GM21737 (cell line): ENCODE measurements around the gene CRY2.
"Not testable (repeated sequence)": the region's sequence is repeated elsewhere in the genome, so short reads cannot be mapped to it uniquely, and the experiment has no call there.

ENCODE experiments used
- ATAC-seq: cut with Tn5 transposase; IDR thresholded peaks from one replicate; pipeline ENCODE4 v1.9.1; 2021; ENCODE audit warnings: mild to moderate bottlenecking, moderate library complexity; ENCODE audit not compliant: unreplicated experiment

CRY2 gene

GRCh38 chr11:45897556-45897955, 50.3 kb downstream of the CRY2 start:
- no peak for ATAC-seq

DNA sequence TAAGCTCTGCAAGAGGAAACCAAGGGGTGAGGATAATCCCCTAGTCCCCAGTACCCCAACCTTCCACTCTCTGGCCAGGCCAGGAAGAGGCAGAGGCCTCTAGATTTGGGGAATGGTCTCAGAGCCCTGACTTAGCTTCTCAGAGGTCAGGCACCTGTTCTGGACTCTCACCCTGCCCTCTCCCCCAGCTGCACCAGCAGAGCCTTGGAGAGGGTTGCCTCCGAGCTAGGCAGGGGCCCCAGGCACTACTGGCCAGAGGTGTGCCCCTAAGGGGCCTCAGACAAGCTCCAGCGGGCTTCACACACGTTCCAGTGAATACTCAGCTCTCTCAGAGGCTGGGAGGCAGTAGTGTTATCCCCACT, 51.8 kb downstream of the CRY2 start:
- ATAC-seq = no peak

DNA sequence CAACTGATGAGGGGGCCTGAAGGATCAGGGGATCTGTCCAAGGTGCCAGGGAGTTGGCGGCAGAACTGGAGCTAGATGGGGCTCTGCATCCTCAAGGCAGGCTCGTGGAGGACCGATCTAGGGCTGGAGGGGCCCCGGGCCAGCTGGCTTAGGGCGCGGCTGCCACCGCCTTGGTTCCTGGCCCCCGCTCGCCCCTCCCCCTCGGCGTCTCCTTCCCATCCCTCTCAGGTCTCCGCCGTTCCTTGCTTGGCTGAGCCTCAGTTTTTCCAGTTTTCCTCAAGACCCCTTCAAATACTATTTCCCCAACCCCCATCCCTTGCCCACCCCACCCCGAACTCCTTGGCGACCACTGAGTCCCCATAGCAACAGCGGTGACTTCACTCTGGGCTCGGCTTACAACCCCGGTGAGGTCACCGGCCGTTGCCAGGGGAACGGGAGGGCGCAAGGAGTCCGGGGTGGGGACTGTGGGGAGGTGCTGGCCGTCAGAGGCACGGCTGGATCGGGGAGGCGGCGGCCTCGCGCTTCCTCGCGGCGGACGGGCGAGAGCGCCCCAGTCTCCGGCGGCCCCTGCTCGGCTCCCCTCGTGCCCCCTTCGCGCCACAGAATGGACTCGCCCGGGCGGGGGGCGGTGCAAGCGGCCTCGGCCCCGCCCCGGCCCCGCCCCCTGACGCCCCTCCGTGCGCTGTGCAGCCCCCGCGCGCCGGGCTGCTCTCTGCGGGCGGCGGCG, 52.3 kb downstream of the CRY2 start:
- no peak for ATAC-seq

DNA sequence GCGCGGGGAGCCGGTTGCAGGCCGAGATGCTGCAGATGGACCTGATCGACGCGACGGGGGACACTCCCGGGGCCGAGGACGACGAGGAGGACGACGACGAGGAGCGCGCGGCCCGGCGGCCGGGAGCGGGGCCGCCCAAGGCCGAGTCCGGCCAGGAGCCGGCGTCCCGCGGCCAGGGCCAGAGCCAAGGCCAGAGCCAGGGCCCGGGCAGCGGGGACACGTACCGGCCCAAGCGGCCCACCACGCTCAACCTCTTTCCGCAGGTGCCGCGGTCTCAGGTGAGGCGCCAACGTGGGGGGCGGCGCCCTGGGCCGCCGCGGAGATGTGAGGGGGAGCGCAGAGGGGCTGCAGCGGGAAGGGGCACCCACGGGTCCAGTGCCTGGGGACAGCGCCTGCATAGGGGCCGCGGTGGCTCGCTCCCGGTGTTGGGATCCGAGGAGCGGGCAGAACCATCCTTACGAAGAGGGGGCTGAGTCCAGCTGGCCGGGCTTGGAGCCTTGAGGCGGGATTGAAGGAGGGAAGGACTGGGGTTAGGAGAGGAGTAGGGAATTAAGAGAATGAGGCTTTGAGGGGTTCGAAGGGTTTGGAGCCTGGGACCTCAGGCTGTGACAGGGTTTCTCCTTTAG, 53.0 kb downstream of the CRY2 start:
- not testable (repeated sequence) for ATAC-seq

DNA sequence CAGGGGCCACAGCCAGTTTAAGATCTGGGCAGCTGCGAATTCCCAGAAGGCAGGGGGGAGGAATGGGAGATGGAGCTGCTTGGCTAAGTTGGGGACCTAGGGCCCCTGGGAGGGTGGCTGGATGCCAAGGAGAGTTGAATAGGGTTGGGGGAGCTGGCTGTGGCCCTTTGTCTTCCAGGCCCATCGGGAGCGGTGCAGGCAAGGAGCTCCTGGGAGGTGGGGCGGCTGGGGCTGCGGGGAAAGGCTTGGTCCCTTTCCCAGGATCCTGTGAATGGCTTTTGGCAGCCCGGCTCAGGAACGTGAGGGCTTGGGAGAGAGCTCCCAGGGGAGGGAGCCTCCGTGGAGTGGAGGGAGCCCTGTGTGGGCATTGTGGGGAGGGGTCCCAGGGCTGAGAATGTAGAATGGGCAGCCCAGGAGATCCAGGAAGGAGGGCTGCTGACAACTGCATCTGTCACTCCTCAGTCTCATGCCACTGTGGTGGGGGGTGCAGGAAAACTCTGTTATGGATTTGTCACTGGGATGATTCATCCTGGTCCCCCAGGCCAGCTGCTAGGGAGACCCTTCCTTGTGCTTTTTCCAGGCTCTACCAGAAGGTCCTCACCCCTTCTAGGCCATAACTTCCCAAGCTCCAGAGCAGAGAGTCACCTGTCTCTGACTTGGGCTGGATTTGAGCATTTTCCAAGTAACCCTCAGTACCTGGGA, 53.8 kb downstream of the CRY2 start:
- ATAC-seq = no peak

DNA sequence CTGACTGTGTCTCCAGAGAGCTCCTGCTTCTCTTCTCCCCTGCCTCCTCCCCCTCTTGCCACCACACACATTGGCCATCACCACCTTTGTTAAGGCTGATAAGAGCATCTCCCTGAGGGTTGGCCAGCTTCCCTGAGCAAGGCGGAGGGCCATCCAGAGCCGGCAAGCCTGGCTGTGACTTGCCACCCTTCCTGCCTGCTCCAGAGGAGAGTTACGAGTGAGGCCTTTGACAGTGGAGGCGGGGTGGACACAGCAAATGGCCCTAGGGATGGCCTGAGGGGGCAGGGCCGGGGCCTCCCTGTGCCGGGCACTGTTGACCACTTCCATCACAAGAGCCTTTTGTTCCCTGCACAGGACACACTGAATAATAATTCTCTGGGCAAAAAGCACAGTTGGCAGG, 54.4 kb downstream of the CRY2 start:
- ATAC-seq = no peak

DNA sequence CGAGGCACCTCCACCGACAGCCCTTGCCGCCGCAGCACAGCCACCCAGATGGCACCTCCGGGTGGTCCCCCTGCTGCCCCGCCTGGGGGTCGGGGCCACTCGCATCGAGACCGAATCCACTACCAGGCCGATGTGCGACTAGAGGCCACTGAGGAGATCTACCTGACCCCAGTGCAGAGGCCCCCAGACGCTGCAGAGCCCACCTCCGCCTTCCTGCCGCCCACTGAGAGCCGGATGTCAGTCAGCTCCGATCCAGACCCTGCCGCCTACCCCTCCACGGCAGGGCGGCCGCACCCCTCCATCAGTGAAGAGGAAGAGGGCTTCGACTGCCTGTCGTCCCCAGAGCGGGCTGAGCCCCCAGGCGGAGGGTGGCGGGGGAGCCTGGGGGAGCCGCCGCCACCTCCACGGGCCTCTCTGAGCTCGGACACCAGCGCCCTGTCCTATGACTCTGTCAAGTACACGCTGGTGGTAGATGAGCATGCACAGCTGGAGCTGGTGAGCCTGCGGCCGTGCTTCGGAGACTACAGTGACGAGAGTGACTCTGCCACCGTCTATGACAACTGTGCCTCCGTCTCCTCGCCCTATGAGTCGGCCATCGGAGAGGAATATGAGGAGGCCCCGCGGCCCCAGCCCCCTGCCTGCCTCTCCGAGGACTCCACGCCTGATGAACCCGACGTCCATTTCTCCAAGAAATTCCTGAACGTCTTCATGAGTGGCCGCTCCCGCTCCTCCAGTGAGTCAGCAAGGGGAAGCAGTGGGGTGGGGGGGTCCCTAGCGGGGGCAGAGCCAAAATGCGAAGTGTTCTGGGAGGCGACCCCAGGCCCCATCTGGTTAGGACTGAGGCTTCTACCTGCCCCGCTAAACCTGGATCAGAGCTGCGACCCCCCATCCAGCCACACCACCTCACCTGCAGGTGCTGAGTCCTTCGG, 55.4 kb downstream of the CRY2 start:
- ATAC-seq = no peak

- ATAC-seq = no peak
Measured at GRCh38 chr11:45904309-45904915, 57.1 kb downstream of the CRY2 start.

DNA sequence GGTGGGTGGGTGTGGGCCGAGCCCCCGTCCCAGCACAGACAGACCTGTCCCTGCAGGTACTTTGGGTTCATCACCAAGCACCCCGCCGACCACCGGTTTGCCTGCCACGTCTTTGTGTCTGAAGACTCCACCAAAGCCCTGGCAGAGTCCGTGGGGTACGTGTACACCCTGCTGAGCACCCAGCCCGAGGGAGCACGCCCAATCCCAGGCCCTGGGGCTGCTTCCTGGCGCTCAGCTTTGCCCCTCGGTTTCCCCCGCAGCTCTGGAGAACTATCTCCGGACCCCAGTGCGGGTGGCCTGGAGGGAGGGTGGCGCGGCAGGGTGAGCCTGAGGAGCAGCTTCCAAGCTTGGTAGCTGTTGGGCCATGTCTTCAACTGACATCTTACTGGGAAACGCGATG, 57.8 kb downstream of the CRY2 start:
- ATAC-seq = no peak

- ATAC-seq = not testable (repeated sequence)
Measured at GRCh38 chr11:45905576-45905975, 58.3 kb downstream of the CRY2 start.

DNA sequence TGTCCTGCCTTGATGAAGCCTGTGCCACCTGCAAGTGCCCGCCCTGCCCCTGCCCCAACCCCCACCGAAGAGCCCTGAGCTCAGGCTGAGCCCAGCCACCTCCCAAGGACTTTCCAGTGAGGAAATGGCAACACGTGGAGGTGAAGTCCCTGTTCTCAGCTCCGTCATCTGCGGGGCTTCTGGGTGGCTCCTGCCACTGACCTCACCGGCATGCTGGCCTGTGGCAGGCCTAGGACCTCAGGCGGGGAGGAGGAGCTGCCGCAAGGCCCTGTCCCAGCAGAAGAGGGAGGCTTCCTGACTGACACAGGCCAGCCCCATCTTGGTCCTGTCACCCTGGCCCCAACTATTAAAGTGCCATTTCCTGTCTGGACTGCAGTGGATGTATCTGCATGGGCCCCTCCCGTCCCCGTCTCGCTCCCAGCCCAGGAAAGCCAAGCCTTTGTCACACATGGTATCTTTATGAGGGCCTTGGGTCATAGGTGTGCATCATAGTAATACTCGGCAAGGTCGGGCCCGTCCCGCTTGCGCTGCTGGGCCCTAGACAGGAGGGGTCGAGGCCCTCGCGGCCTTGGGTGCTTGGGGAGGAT, 58.9 kb downstream of the CRY2 start:
- no peak for ATAC-seq

- ATAC-seq = no peak
Measured at GRCh38 chr11:45906965-45907611, 59.8 kb downstream of the CRY2 start, which contains the start of gene FREY1. Gene FREY1 (minus strand): TSS chr11:45907271. CDS start chr11:45907245, 26 bp downstream.

- ATAC-seq = no peak
Measured at GRCh38 chr11:45907911-45908370, 60.7 kb downstream of the CRY2 start.

DNA sequence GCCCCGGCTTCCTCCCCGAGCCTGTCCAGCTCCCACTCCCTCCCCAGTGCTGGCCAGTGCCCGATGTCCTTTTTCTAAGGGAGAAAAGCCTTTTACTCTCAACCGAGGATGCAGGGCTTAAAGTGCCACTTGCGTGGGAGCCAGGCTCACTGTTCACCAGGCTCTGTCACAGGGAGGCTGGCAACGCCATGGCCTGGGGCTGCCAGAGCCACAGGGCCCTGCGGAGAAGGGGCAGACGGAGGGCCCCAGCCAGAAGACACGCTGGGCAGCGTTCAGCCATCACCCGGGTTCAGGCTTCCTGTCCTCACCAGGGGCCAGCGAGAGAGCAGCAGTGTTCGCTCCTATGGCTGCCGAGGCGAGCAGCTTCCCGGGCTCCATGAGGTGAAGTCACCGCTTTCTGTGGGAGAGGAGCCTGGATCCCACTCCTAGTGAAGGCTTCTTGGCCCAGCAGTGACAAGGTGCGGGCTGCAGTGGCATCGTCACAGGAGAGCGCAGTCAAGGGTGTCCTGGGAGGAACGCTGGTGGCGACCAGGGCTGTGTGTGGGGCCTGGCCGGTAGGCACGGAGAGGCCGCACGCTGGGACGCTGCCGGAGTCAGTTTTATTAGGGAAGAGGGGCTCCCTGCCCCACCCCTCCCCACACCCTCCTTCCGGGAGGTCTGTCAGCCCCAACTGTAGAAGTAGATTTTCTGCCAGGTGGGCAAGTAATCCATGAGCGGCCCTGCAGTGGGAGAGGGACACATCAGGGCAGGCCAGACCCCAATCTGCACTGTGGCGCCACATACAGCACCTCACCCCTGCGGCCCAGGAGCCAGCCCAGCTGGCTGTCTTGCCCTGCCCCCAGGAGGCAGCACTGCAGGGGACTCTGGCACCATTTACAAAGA, 62.6 kb downstream of the CRY2 start:
- ATAC-seq = no peak

DNA sequence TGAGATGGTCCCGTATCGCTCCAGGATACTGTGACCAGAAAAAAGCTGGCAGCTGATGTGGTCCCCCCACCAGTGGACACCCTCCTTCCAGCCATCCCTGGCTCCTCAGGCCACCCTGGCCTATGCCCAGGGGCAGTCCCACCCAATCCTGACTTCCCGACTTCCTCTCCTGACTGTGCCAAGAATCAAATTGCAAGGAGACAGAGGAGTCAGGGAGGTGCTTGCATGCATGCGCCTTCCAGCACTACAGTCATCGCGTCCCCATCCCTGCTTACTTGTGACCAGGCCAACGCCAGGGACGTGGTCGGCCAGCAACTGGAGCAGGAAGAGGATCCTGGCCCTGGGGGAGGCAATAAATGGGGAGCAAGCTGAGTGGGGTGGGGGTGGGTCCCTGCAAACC, 63.3 kb downstream of the CRY2 start:
- ATAC-seq = no peak

DNA sequence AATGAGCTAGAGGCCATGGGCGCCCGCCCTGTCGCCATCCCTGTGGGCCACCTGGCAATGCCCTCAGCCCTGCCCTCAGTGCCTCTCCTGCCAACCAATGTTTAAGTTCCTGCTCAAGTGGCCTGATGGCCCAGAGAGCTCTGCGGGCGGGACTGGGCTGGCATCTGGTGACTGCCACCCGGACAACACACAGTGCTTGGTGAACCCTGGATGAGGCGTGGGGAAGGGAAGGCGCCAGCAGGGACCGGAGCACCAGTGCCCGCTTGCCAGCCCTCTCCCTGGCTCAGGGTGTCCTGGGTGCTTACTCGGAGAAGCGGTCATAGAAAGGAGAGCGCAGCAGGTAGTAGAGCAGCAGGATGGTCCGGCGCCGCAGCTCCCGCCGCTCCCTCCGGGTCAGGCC, 66.2 kb downstream of the CRY2 start:
- ATAC-seq = no peak

DNA sequence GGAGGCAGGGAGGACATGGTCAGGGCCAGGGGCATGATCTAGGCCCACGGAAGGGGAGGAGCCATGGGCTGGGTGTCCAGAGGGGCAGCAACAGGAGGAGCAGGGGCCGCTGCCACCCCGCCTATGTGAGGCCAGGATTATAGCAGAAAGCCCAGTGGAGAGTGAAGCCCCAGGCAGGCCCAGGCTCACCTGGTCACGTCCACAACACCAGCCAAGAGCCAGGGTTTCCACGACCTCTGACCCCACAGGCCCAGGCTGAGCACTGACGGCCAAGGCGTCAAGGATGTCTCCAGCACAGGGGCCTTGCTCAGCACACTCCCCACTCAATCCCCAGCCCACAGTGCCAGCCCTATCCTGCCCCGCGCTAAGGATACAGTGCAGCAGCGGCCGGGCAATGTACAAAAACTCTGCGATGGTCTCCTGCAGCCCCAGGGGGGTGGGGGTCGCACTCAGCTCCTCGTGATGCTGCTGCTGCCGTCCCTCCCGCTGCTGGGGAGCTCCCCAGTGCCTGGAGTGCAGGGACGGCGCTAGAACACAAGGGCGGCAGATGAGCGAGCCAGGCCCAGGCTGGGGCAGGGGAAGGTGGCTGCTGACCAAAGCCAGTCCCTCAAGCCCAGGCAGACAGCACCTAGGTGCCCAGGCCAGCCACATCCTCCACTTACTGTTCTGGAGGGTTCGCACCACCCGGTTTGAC, 66.8 kb downstream of the CRY2 start:
- ATAC-seq = no peak

DNA sequence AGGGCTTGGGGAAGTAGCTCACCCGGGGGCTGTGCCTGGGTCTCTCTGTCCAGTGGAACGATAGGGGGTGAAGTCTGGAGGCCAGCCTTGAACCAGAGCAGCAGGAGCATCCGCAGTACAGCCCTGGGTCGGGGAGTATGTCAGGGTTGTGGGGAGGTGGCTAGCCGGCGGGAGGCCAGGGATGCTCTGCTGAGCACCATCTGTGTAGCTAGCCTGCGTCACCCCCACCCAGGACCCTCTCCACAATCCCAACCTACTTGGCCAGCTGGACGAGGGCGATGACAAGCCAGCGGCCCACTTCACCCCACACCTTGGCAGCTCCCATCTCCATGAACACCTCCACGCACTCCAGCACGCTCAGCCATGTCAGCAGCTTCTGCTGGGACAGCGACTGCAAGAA, 68.2 kb downstream of the CRY2 start:
- no peak for ATAC-seq
